HG03439 (cell line): Measurements from ENCODE around the gene ELF2.
"Not testable (repeated sequence)": the region's sequence is repeated elsewhere in the genome, so short reads cannot be mapped to it uniquely, and the experiment has no call there.

Source experiments
- ATAC-seq: cut with Tn5 transposase; IDR thresholded peaks from one replicate; pipeline ENCODE4 v1.9.1; 2021; ENCODE audit warnings: mild to moderate bottlenecking, moderate library complexity; ENCODE audit not compliant: unreplicated experiment

Gene ELF2

GRCh38 chr4:139177049-139177868 is at the start of gene ELF2:
TSS of gene ELF2 (minus strand) at chr4:139177218. CDS start at chr4:139137701, 39,517 bp downstream.
- ATAC-seq: peak; percentile 44

- ATAC-seq: no peak
Observed at GRCh38 chr4:139223682-139224317, 46.8 kb upstream of the ELF2 start.

GRCh38 chr4:139222215-139222614 is 45.2 kb upstream of the ELF2 start:
- no peak for ATAC-seq

- ATAC-seq: no peak
Observed at GRCh38 chr4:139221687-139222086, 44.7 kb upstream of the ELF2 start.

GRCh38 chr4:139219450-139220055 is 42.5 kb upstream of the ELF2 start:
- no peak for ATAC-seq

GRCh38 chr4:139214039-139214534 is 37.1 kb upstream of the ELF2 start:
- peak; percentile 99 for ATAC-seq

- not testable (repeated sequence) for ATAC-seq
Observed at GRCh38 chr4:139213633-139214032, 36.6 kb upstream of the ELF2 start.

- no peak for ATAC-seq
Observed at GRCh38 chr4:139212900-139213299, 35.9 kb upstream of the ELF2 start.

- no peak for ATAC-seq
Observed at GRCh38 chr4:139210486-139210885, 33.5 kb upstream of the ELF2 start.

GRCh38 chr4:139209470-139210063 is 32.5 kb upstream of the ELF2 start:
- no peak for ATAC-seq

- ATAC-seq: no peak
Observed at GRCh38 chr4:139208404-139208945, 31.5 kb upstream of the ELF2 start.

- ATAC-seq: no peak
Observed at GRCh38 chr4:139207873-139208403, 30.9 kb upstream of the ELF2 start.

- ATAC-seq: no peak
Observed at GRCh38 chr4:139207247-139207646, 30.2 kb upstream of the ELF2 start.

GRCh38 chr4:139202991-139203390 is 26.0 kb upstream of the ELF2 start:
- ATAC-seq: no peak

GRCh38 chr4:139200506-139200905 is 23.5 kb upstream of the ELF2 start:
- no peak for ATAC-seq

- no peak for ATAC-seq
Observed at GRCh38 chr4:139200102-139200501, 23.1 kb upstream of the ELF2 start.

GRCh38 chr4:139197214-139197613 is 20.2 kb upstream of the ELF2 start:
- ATAC-seq: not testable (repeated sequence)

GRCh38 chr4:139196462-139196861 is 19.4 kb upstream of the ELF2 start:
- ATAC-seq: no peak

GRCh38 chr4:139191373-139191772 is 14.4 kb upstream of the ELF2 start:
- no peak for ATAC-seq

- no peak for ATAC-seq
Observed at GRCh38 chr4:139189972-139190371, 13.0 kb upstream of the ELF2 start.

GRCh38 chr4:139189417-139189749 is 12.4 kb upstream of the ELF2 start:
- ATAC-seq: no peak
